Putamen (tissue), 1 donor: ENCODE data around the gene PTGES3.
A peak's percentile ranks its signal among the peaks of the same experiment; 100 is the strongest.
"Not testable (repeated sequence)": the region's sequence is repeated elsewhere in the genome, so short reads cannot be mapped to it uniquely, and the experiment has no call there.

Source experiments
- DNase-seq: peaks from one replicate; pipeline ENCODE4 v3.0.0-alpha.2; 2016; ENCODE audit warnings: low spot score

The PTGES3 gene

DNA sequence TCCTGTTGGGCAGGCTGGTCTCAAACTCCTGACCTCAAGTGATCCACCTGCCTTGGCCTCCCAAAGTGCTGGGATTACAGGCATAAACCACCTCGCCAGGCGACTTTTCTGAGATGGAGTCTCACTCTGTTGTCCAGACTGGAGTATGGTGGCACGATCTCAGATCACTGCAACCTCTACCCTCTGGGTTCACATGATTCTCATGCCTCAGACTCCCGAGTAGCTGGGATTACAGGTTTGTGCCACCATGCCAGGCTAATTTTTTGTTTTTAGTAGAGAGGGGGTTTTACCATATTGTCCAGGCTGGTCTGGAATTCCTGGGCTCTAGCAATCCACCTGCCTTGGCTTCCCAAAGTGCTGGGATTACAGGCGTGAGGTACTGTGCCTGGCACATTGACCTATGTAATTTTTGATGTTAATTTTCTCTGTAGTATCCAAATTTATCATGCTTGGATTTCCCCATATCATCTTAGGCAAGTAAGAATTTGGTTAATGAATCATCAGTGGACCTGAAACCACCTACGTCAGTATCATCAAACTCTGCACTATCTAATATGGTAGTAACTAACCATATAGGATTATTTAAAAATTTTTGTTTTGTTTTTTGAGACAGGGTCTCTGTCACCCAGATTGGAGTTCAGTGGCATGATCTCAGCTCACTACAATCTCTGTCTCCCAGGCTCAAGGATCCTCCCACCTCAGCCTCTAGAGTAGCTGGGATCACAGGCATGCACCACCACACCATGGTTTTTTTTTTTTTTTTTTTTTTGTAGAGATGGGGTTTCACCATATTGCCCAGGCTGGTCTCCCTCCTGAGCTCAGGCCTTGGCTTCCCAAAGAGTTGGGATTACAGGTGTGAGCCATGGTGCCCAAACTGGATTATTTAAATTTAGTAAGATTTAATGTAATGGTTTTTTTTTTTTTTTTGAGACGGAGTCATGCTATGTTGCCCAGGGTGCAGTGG, 30.4 kb downstream of the PTGES3 start:
- DNase-seq = no peak

DNA sequence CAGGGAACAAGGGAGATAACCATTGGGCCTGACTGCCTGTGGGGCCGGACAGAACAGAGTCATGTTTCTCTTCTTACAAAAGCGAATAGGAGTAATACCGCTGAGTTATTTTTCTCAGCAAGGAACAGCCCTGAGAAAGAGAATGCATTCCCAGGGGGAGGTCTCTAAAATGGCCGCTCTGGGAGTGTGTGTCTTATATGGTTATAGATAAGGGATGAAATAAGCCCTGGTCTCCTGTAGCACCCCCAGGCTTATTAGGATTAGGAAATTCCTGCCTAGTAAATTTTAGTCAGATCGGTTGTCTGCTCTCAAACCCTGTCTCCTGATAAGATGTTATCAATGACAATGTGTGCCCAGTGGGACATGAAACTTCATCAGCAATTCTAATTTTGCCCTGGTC, 34.3 kb downstream of the PTGES3 start:
- DNase-seq = not testable (repeated sequence)

DNA sequence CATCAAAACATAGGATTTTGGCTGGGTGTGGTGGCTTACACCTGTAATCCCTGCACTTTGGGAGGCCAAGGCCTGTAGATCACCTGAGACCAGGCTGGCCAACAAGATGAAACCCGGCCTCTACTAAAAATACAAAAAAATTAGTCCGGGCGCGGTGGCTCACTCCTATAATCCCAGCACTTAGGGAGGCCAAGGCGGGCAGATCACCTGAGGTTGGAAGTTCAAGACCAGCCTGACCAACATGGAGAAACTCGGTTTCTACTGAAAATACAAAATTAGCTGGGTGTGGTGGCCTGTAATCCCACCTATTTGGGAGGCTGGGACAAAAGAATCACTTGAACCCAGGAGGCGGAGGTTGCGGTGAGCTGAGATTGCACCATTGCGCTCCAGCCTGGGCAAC, 40.1 kb downstream of the PTGES3 start:
- not testable (repeated sequence) for DNase-seq

DNA sequence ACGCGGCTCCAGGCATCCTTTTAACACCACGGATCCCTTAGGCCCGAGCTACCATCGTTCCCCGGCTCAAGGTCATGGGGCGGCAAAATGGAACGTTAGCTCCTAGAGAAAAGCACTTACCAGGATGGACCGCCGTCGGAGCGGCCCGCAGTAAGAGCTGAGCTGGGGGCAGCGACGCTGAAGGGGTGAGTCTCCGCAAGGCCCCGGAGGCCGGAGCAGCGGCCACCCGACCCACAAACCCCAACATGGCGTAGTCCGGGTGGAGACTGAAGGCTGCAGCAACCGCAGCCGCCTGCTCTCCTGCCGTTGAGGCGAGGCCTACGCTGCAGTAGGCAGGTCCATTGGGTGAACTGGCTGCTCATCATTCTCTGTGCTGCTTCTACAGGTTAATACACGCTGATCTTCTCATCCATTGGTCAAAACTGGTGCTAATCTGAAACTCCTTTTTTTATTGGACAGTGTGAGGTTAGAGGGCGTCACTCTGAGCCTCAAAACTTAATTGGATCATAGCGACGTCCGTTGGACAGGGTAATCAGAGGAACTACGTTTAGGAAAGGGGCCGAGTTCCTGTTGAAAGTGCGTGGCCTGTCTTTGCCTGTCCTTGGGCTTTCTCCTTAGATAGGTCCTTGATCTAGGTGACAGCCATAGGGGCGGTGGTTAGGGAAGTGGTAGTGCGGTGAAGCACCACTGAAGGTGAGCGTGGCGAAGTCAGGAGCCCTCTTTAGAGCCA, 42.2 kb downstream of the PTGES3 start, which contains the start of gene ATP5F1B:
Gene ATP5F1B (minus strand): TSS at position 268 of the 730 bp plus-strand sequence. CDS start 21 bp downstream, at position 247.
- DNase-seq = peak; percentile 99

- DNase-seq = no peak
Measured at GRCh38 chr12:56645201-56645716, 42.8 kb downstream of the PTGES3 start.

DNA sequence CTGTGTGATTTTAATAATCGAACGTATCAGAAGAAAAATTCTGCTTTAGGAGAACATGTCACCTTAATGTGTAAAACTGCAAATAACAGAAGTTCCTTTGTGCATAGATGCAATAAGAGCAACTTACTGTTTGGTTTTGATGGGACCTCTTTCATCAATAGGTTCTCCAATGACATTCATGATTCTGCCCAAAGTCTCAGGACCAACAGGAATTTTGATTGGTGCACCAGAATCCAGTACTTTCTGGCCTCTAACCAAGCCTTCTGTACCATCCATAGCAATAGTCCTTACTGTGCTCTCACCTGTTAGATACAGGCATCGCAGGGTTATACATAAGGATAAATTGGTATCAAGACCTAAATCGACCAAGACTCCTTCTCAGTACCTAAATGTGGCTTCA, 43.4 kb downstream of the PTGES3 start:
- DNase-seq = no peak

GRCh38 chr12:56641219-56641618, 46.9 kb downstream of the PTGES3 start:
- DNase-seq = no peak

- no peak for DNase-seq
Measured at GRCh38 chr12:56637621-56638020, 50.5 kb downstream of the PTGES3 start.

- peak; percentile 97 for DNase-seq
Measured at GRCh38 chr12:56636675-56637540, 51.2 kb downstream of the PTGES3 start.

- DNase-seq = peak; percentile 92
Measured at GRCh38 chr12:56635806-56636674, 52.0 kb downstream of the PTGES3 start.

- peak; percentile 58 for DNase-seq
Measured at GRCh38 chr12:56634837-56635791, 53.0 kb downstream of the PTGES3 start.

DNA sequence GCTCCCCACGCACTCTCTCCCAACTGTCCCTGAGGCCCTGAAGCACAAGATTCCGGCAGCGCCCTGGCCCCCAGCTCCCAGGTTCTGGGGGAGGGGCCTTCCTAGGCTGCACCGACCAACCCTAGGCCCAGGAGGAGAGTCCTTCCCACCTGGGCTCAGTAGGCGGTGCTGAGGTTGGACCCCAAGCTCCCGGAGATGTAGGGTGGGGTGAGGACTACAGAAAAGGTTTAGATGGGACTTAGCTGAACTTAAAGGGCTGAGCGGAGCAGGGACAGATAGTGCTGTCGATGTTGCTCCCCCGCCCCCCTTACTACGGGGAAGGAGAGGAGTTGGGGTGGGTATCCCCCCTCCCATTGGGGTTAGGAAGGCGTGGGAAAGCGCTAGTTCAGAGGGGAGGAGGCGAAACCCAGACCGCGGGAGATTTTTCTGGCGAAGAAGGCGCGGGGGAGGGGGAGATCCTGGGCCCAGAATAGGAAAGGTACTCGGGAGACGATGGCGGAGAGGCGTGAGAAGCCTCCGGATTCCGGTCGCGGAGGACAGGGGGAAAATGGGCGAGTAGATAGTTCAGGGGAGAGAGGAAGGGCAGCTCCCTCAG, 53.7 kb downstream of the PTGES3 start:
- DNase-seq = no peak

DNA sequence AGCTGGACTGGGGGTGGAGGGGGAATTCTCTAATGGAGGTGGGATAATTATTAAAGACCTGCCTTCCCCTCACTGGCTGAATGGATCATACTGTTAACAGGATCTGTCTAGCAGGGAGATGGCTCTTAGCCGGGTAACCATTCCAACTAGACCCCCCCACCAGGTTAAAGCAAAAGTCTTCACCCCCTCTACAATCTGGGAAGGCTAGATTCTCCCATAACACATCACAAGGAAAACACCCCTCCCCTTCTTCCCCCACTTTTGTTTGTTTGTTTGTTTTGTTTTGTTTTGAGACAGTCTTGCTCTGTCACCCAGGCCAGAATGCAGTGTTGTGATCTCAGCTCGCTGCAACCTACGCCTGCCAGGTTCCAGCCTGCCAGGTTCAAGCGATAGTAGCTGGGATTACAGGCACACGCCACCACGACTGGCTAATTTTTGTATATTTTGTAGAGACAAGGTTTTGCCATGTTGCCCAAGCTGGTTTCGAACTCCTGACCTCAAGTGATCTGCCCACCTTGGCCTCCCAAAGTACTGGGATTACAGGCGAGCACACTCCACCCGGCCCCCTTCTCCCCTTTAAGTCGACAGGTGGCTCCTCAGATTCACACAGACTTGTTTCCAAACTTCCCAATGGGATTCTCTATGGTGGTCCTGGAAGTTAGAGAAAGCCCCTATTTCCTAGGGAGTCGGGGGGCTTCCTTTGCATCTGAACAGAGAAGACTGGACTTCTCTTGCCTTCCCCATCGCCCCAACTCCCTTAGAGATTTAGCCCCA, 54.4 kb downstream of the PTGES3 start:
- no peak for DNase-seq

- DNase-seq = no peak
Measured at GRCh38 chr12:56632701-56633467, 55.2 kb downstream of the PTGES3 start.

GRCh38 chr12:56631790-56632700, 56.0 kb downstream of the PTGES3 start:
- no peak for DNase-seq

DNA sequence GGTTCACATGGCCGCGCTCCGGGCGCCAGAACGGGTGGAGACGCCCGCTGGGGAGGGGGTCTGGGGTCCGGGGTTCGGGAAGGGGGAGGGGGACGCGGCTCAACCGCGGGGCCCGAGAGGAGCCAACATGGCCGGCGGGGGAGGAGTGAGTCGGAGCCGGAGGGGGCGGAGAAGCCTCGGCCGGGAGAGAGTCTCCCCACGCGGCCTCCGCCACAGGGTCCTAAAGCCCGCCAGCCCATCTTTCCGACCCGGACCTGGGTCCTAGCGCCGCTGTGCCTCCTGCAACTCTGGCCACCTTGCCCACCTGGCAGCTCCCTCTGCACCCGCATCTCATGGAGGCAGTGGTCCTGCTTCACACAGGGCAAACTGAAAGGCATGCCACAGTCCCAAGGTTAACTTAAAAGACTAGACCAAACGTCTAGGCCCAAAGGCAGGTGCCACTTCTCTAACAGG, 57.9 kb downstream of the PTGES3 start, which contains the start of gene BAZ2A:
Gene BAZ2A (minus strand): TSS at position 147 of the 453 bp plus-strand sequence. CDS start 12,796 bp downstream, outside the sequence.
- DNase-seq = peak; percentile 92
